Fibroblast of gingiva (primary cell): ENCODE data around the gene RAD51B.
A peak's percentile ranks its signal among the peaks of the same experiment; 100 is the strongest.

ENCODE experiments used
- DNase-seq: peaks from one replicate; pipeline ENCODE4 v3.0.0-alpha.2; 2011; ENCODE audit warnings: low read depth

Gene RAD51B

GRCh38 chr14:68772761-68773381 lies 953.3 kb downstream of the RAD51B start:
- no peak for DNase-seq

GRCh38 chr14:68774771-68775613 lies 955.4 kb downstream of the RAD51B start:
- DNase-seq: peak; percentile 80

GRCh38 chr14:68775614-68776126 lies 956.1 kb downstream of the RAD51B start:
- DNase-seq: no peak

GRCh38 chr14:68777644-68778043 lies 958.1 kb downstream of the RAD51B start:
- DNase-seq: no peak
